Renal pelvis (tissue), 12 donors: ENCODE results near the gene GRSF1. TPM values are rescaled to one million over a fixed set of nuclear protein-coding genes. Genes with fewer than 3 reads are reported as not detected.
"Not testable (repeated sequence)": the region's sequence is repeated elsewhere in the genome, so short reads cannot be mapped to it uniquely, and the experiment has no call there.

Experiments used
- DNase-seq: peaks from one replicate; pipeline ENCODE4 v3.0.0-alpha.2; 2013
- long read RNA-seq, 16 experiments: transcript quantifications; one replicate each; lab custom pipeline, GENCODE V29; 2026
- polyA plus RNA-seq, 3 donors: library from polyadenylated mRNA; unstranded; fragments of 120-200 nt; gene quantifications; one replicate each; pipeline ENCODE4 v1.2.1, GENCODE V29; 2013; ENCODE audit not compliant: insufficient read length in 3 of 3

The GRSF1 gene
- 100 to 1,000 TPM; 116 to 127 (median 117) TPM for polyA plus RNA-seq
- long read RNA-seq, donor 1, full-length matches to known transcripts = 17 of 17 reads
- long read RNA-seq, donor 1, partial matches to known transcripts = 0 of 17 reads
- long read RNA-seq, donor 1, other reads (novel, unspliced or antisense) = 0 of 17 reads
- long read RNA-seq, donor 2, full-length matches to known transcripts = 23 of 31 reads
- long read RNA-seq, donor 2, partial matches to known transcripts = 0 of 31 reads
- long read RNA-seq, donor 2, other reads (novel, unspliced or antisense) = 8 of 31 reads
- long read RNA-seq, donor 3, full-length matches to known transcripts = 15 of 15 reads
- long read RNA-seq, donor 3, partial matches to known transcripts = 0 of 15 reads
- long read RNA-seq, donor 3, other reads (novel, unspliced or antisense) = 0 of 15 reads
- long read RNA-seq, donor 4, full-length matches to known transcripts = 27 of 27 reads
- long read RNA-seq, donor 4, partial matches to known transcripts = 0 of 27 reads
- long read RNA-seq, donor 4, other reads (novel, unspliced or antisense) = 0 of 27 reads
- long read RNA-seq, donor 5, full-length matches to known transcripts = 10 of 16 reads
- long read RNA-seq, donor 5, partial matches to known transcripts = 6 of 16 reads
- long read RNA-seq, donor 5, other reads (novel, unspliced or antisense) = 0 of 16 reads
- long read RNA-seq, donor 6, full-length matches to known transcripts = 11 of 11 reads
- long read RNA-seq, donor 6, partial matches to known transcripts = 0 of 11 reads
- long read RNA-seq, donor 6, other reads (novel, unspliced or antisense) = 0 of 11 reads
- long read RNA-seq, donor 7, full-length matches to known transcripts = 23 of 29 reads
- long read RNA-seq, donor 7, partial matches to known transcripts = 0 of 29 reads
- long read RNA-seq, donor 7, other reads (novel, unspliced or antisense) = 6 of 29 reads
- long read RNA-seq, donor 8, full-length matches to known transcripts = 7 of 7 reads
- long read RNA-seq, donor 8, partial matches to known transcripts = 0 of 7 reads
- long read RNA-seq, donor 8, other reads (novel, unspliced or antisense) = 0 of 7 reads
- long read RNA-seq, donor 9, full-length matches to known transcripts = 25 of 25 reads
- long read RNA-seq, donor 9, partial matches to known transcripts = 0 of 25 reads
- long read RNA-seq, donor 9, other reads (novel, unspliced or antisense) = 0 of 25 reads
- long read RNA-seq, donor 10, full-length matches to known transcripts = 18 of 18 reads
- long read RNA-seq, donor 10, partial matches to known transcripts = 0 of 18 reads
- long read RNA-seq, donor 10, other reads (novel, unspliced or antisense) = 0 of 18 reads
- long read RNA-seq, donor 11, full-length matches to known transcripts = 11 of 11 reads
- long read RNA-seq, donor 11, partial matches to known transcripts = 0 of 11 reads
- long read RNA-seq, donor 11, other reads (novel, unspliced or antisense) = 0 of 11 reads
- long read RNA-seq, donor 12, full-length matches to known transcripts = 34 of 44 reads
- long read RNA-seq, donor 12, partial matches to known transcripts = 5 of 44 reads
- long read RNA-seq, donor 12, other reads (novel, unspliced or antisense) = 5 of 44 reads
- long read RNA-seq, donor 13, full-length matches to known transcripts = 10 of 10 reads
- long read RNA-seq, donor 13, partial matches to known transcripts = 0 of 10 reads
- long read RNA-seq, donor 13, other reads (novel, unspliced or antisense) = 0 of 10 reads
- long read RNA-seq, donor 14, full-length matches to known transcripts = 26 of 32 reads
- long read RNA-seq, donor 14, partial matches to known transcripts = 0 of 32 reads
- long read RNA-seq, donor 14, other reads (novel, unspliced or antisense) = 6 of 32 reads
- long read RNA-seq, donor 15, full-length matches to known transcripts = 24 of 30 reads
- long read RNA-seq, donor 15, partial matches to known transcripts = 0 of 30 reads
- long read RNA-seq, donor 15, other reads (novel, unspliced or antisense) = 6 of 30 reads
- long read RNA-seq, donor 16, full-length matches to known transcripts = 29 of 29 reads
- long read RNA-seq, donor 16, partial matches to known transcripts = 0 of 29 reads
- long read RNA-seq, donor 16, other reads (novel, unspliced or antisense) = 0 of 29 reads

DNA sequence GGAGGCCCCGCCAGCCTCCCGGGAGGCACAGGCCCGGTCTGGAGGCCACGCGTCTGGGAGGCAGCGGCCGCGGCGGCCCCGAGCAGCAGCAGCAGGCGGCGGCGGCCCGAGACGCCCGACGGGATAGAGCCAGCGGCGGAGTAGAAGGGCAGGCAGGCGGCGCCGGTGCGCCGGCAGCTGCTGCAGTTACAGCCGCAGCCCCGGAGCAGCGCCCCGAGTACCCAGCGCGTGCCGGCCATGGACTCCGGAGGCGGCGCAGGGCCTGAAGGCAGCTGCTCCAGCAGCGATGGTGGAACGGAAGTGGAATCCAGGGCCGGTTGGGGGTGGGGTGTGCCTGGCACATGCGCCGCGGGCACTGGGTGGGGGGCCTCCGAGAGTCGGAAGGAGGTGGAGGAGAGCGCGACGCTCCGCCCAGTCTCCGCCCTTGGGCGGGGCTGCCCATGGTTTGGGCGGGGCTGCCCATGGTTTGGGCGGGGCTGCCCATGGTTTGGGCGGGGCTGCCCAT, at the start of gene GRSF1:
Gene GRSF1 (minus strand): TSS at position 302 of the 505 bp plus-strand sequence. CDS start 63 bp downstream, at position 239.
- peak; percentile 88 for DNase-seq

- DNase-seq = no peak
These were observed 45.5 kb upstream of the GRSF1 start for GRCh38 chr4:70885174-70885573.

DNA sequence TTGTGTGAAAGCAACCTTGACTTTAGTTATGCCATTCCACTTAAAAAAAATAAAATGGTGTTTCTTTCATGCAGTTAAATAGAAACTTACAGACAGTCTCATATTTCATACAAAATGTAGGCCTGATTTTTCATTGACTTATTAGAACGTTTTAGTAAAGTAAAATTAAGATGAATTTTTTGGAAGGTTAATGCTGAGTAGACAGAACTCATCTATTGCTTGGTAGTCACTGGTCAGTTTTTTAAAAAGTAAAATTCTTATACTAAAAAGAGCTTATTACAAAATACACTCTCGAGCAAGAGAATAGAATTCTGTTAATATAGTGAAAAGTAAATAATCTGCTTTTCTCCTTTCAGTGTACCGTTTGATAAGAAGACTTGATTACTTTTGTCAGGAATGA, 41.0 kb upstream of the GRSF1 start:
- no peak for DNase-seq

DNA sequence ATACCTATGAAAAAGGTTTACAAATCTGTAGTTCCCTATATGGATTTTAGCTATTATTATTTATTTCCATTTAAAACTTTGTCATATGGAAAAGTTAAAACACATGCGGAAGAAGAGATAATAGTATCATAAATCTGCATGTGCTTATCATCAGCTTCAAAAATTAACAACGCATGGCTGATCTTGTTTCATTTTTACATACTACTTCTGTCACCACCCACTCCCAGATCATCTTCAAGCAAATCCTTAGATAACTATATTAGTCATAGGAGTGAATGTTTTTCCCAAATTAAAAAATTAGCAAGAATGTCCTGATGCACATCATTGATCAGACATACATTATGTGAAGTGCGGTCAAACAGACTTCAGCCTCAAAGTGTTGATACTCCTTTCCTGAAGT, 37.9 kb upstream of the GRSF1 start:
- no peak for DNase-seq

DNA sequence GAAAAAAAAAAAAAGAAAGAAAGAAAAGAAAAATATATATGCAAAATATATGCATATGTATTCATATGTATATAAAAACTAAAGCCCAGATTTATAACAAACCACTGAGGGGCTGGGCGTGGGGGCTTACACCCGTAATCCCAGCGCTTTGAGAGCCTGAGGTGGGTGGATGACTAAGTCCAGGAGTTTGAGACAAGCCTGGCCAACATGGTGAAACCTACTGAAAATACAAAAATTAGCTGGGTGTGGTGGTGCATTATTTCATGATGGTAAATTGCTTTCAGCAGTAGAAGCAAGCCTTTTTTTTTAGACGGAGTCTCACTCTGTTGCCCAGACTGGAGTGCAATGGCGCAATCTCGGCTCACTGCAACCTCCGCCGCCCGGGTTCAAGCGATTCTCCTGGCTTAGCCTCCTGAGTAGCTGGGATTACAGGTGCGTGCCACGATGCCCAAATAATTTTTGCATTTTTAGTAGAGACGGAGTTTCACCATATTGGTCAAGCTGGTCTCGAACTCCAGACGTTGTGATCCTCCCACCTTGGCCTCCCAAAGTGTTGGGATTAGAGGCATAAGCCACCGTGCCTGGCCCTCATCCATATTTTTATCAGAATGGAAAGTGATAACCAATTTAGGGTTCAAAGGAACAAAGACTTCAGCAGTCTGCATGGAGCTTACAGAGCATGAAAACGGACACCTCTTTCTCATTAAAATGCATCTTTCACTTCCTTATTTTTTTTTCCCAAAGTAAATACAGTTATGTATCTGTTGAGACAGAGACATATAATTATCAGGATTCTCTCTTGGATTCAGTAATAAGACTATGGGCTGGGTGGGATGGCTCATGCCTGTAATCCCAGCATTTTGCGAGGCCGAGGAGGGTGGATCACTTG, 34.8 kb upstream of the GRSF1 start:
- DNase-seq = no peak

GRCh38 chr4:70873216-70873615, 33.5 kb upstream of the GRSF1 start:
- no peak for DNase-seq

DNA sequence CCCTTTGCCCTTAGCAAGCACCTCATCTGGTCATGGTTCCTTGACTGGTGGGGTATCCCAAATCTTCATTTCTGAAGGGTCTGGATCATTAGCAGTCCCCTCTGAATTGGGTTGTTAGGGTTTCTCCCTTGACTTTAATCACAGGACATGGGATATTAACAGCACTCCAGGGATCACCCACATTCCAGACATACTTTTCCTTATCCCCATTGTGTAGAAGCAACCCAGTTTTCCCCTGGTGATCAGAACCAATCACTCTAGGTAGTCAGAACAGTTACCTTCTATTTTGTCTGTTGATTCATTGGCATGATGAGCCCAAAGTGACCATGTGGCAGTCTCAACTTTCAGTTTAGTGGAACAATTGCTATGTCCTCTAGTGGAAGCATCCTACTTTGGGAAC, 29.1 kb upstream of the GRSF1 start:
- DNase-seq = no peak

DNA sequence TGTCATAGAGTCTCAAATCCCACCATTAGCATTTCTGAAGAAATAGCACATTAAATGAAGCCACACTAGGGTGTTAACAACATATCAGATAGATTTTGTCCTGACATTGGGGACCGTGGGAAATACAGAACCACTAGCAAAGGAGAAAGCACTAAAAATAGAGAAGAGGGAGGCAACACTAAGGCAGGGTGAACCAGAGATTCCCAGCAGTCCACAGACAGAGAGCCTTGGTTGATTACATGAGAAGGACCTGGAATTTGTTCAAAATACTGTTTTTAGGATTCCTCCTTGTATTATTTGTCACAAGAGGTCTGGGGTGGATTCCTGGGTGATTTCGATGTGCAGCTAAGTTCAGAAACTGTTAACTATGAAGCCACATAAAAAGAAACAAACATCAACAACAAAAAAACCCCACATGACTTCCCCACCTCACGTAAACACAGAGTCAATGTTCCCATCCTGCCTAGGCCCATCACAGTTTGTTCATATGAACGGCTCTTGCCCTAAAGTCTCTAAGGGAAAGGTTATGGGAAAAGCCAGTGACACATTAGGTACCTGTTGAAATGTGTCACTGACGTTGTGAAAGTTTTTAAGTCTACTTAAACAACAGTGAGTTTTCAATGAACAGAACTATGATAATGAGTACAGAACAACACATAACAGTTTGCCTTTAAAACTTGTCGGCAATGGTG, 23.6 kb upstream of the GRSF1 start:
- DNase-seq = no peak

GRCh38 chr4:70859066-70859465, 19.4 kb upstream of the GRSF1 start:
- DNase-seq = no peak

- no peak for DNase-seq
These were observed 18.8 kb upstream of the GRSF1 start for GRCh38 chr4:70858454-70858853.

DNA sequence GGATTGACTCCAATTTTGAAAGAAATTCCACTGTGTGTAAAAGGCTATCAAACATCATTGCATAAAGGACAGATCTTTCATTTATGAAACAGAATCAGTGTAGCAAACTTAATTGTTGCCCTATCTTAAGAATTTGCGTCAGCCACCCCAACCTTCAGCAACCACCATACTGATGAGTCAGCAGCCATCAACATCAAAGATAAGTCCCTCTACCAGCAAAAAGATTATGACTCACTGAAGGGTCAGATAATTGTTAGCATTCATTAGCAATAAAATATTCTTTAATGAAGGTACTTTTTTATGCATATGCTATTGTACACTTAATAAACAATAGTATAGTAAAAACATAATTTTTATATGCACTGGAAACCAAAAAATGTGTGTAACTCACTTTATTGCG, 15.8 kb upstream of the GRSF1 start:
- DNase-seq = no peak

- DNase-seq = no peak
These were observed 9.6 kb upstream of the GRSF1 start for GRCh38 chr4:70849291-70849690.

GRCh38 chr4:70844180-70844579, 4.5 kb upstream of the GRSF1 start:
- DNase-seq = no peak

DNA sequence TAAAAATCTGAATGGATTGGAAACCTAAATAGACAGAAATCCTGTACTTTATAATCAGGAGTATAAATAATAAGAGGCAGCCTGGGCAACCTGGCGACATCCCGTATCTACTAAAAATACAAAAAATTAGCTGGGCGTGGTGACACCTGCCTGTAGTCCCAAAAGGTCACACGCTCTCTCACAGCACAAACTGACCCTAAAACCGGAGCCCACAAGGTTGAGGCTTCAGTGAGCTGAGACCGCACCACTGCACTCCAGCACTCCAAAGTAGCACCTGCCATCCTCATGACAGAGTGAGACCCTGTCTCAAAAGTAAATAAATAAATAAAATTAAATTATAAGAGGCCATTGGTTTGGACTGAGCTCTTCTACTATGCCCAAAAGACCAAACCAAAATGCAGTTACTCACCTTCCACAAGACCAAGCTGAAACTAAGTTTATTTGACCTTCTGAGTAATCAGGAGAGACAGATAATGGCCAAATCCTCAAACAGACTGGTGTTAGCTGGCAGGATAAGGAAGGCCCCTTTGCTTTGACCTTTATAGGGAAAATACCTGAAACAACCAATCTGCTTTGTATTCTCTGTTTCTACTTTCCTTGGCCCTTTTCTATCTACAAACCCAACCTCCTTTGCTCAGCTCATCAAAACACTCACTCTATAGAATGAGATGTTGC, 3.2 kb upstream of the GRSF1 start:
- no peak for DNase-seq

GRCh38 chr4:70841951-70842350, 2.3 kb upstream of the GRSF1 start:
- DNase-seq = no peak

DNA sequence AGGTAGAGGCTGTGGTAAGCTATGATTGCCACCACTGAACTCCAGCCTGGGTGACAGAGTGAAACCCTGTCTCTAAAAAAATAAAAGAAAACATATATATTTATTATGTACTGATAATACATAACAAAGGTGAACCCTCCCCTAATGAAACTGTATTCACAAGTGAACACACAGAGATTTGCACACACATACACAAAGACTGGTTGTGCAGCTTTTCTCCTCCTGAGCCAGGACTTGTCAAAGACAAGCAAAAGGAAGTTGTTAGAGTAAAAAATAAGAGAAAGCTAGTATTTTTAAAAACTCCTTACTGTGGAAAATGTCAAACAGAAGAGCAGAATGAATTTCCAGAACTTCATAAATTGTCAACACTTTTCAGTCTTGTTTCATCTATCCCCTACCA, 1.5 kb upstream of the GRSF1 start:
- DNase-seq = no peak

- DNase-seq = not testable (repeated sequence)
These were observed 941 bp upstream of the GRSF1 start for GRCh38 chr4:70840631-70841030.

DNA sequence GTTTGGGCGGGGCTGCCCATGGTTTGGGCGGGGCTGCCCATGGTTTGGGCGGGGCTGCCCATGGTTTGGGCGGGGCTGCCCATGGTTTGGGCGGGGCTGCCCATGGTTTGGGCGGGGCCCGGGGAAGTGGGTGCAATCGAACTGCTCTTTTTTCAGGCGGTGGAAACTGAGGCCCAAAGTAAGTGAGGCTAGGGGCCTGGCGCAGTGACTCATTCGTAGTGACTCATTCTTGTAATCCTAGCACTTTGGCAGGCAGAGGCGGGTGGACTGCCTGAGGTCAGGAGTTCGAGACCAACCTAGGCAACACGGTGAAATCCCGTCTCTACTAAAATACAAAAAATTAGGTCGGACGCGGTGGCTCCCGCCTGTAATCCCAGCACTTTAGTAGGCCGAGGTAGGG, 447 bp upstream of the GRSF1 start:
- DNase-seq = not testable (repeated sequence)
